Ovary (tissue), 3 donors: ENCODE data around the gene ASB14.

Source experiments
- POLR2A ChIP-seq: fragments of 450-650 bp; IDR thresholded peaks from one replicate; pipeline ENCODE4 v1.6.1; 2017; ENCODE audit warnings: antibody characterized with exemption, mild to moderate bottlenecking, moderate library complexity
- TF ChIP-seq, protein P1 (sequence below), 3 donors: fragments of 450-650 bp in 2 of 3; fragments of 200-600 bp in 1 of 3; IDR thresholded peaks; one replicate each; pipeline versions ENCODE4 v1.5.1 to v1.8.0; 2016 to 2022; ENCODE audit warnings: antibody characterized with exemption in 3 of 3, mild to moderate bottlenecking in 1 of 3
- donor health status: DM: no; HTN: no; CAD: no.

- TF ChIP-seq, protein P1, sequence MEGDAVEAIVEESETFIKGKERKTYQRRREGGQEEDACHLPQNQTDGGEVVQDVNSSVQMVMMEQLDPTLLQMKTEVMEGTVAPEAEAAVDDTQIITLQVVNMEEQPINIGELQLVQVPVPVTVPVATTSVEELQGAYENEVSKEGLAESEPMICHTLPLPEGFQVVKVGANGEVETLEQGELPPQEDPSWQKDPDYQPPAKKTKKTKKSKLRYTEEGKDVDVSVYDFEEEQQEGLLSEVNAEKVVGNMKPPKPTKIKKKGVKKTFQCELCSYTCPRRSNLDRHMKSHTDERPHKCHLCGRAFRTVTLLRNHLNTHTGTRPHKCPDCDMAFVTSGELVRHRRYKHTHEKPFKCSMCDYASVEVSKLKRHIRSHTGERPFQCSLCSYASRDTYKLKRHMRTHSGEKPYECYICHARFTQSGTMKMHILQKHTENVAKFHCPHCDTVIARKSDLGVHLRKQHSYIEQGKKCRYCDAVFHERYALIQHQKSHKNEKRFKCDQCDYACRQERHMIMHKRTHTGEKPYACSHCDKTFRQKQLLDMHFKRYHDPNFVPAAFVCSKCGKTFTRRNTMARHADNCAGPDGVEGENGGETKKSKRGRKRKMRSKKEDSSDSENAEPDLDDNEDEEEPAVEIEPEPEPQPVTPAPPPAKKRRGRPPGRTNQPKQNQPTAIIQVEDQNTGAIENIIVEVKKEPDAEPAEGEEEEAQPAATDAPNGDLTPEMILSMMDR (IDR thresholded peaks at IDR 0.05), result no peak
- TF ChIP-seq POLR2A, result no peak
Observed at GRCh38 chr3:57278237-57278636, 14.2 kb downstream of the ASB14 start.
